GM23248 (cell line): ENCODE results near the gene ELMOD1.

Source experiments
- EZH2 ChIP-seq: fragments of 200-600 bp; sonication (generic); IDR thresholded peaks from 2 replicates; pipeline ENCODE4 v1.6.1; 2018; ENCODE audit warnings: antibody characterized with exemption, mild to moderate bottlenecking; ENCODE audit not compliant: insufficient read depth, poor library complexity, severe bottlenecking
- EZH2phosphoT487 ChIP-seq: fragments of 200-600 bp; sonication (generic); IDR thresholded peaks from 2 replicates; pipeline ENCODE4 v1.6.1; 2018; ENCODE audit warnings: antibody characterized with exemption, moderate library complexity, mild to moderate bottlenecking, low read depth; ENCODE audit not compliant: insufficient read depth

- TF ChIP-seq EZH2 (no peak), EZH2phosphoT487 (no peak)
Observed at GRCh38 chr11:107669191-107669740, 78.3 kb downstream of the ELMOD1 start.
